Measurements from ENCODE around the gene COG4. TPM values are rescaled to one million over a fixed set of nuclear protein-coding genes. Genes with fewer than 3 reads are reported as not detected.
A peak's percentile ranks its signal among the peaks of the same experiment; 100 is the strongest.

The COG4 gene
- total and polyA plus RNA-seq, 9 donors: 27.4 to 46.5 (median 36.3) TPM

DNA sequence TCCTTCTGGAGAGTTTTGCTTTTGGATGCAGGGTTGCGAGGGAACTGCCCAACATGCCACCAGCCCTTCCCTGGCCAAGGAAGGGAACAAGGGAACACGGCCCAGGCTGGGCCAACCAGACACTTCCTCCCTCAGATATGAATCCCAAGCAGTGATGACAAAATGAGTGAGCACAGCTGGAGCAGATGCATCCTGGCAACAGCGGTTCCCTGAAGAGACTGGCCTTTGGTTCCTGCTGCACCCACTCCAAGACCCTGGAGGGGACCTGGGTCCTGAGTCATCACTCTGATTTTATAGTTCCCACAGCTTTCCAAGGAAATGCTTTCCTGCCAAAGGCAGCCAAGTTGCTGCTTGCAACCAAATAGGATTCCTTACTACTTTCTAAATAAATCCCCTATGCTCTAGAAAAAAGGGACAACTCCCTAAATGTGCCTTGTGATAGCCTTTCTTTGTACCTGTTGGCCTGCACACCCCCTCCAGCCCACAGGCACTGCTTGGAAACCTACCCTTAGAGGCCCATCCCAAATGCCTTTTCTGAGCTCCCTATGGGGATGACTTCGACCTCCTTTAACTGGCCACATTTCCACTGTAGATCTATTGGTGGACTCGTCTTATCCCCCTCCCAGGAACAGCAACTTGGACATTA is 89.8 kb downstream of the COG4 start:
- 27 to 35% (median 29%) methylated on average over 5 of the region's 5 CpGs for WGBS, 3 donors
- Histone ChIP-seq H3K9me3 (no peaks in the 10 kb centered on the region), H3K4me3 (no peak overlapping the region), H3K36me3 (no peaks in the 10 kb centered on the region), H3K4me1 (ENCODE audit: insufficient read depth) (peaks cover 38% of the 10 kb centered on the region), H3K27me3 (no peaks in the 10 kb centered on the region), H3K27ac (no peak overlapping the region)
- intact Hi-C loops (cut with DNase I): no loop called here
- peak in 2 of 5 donors; percentile 40 to 60 for DNase-seq
- TF ChIP-seq POLR2A (IDR thresholded peaks at IDR 0.05): no peak
- TF ChIP-seq, protein P1, sequence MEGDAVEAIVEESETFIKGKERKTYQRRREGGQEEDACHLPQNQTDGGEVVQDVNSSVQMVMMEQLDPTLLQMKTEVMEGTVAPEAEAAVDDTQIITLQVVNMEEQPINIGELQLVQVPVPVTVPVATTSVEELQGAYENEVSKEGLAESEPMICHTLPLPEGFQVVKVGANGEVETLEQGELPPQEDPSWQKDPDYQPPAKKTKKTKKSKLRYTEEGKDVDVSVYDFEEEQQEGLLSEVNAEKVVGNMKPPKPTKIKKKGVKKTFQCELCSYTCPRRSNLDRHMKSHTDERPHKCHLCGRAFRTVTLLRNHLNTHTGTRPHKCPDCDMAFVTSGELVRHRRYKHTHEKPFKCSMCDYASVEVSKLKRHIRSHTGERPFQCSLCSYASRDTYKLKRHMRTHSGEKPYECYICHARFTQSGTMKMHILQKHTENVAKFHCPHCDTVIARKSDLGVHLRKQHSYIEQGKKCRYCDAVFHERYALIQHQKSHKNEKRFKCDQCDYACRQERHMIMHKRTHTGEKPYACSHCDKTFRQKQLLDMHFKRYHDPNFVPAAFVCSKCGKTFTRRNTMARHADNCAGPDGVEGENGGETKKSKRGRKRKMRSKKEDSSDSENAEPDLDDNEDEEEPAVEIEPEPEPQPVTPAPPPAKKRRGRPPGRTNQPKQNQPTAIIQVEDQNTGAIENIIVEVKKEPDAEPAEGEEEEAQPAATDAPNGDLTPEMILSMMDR (IDR thresholded peaks at IDR 0.05): no peak
- TF ChIP-seq EP300 (IDR thresholded peaks at IDR 0.05): no peak

DNA sequence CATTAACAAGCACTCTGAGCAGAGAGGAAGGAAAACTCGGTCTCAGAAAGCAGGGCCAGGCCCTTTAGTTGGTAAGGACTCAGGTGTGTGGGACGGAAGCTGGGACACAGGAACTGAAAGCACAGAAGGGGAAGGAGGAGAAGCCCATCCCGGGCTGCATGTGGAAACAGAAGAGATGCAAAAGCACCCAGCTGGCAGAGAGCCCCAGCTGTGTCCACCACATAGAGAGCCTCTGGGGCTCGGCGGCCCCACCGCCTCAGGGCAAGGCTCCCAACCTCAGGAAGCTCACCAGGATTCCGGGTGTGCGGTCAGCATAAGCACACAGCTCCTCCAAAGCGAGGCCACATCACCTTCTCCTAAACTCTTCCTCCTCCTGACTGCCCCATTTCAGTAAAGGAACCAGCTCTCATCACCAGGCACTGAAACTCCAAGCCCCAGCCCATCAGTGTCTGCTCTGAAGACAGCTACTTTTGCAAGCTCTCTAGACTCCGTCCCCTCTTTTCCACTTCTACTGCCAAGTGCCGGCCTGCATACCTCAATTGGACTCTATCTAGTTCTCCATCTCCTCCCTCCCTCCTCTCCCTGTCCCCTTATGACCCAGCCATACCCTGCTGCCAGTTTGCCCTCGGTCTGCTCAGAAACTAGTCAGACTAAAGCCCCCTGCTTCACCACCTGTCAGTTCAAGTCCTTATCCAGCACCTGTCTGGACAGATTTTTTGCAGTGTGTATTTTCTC is 90.5 kb downstream of the COG4 start:
- 47 to 61% (median 51%) methylated on average over 12 of the region's 12 CpGs for WGBS, 3 donors
- no peak overlapping the region for H3K4me3 ChIP-seq
- DNase-seq: peak in 1 of 5 donors; percentile 29
- H3K4me1 ChIP-seq (ENCODE audit: insufficient read depth): peaks cover 45% of the 10 kb centered on the region
- no peak overlapping the region for H3K27ac ChIP-seq
- H3K36me3 ChIP-seq: no peaks in the 10 kb centered on the region
- no peaks in the 10 kb centered on the region for H3K9me3 ChIP-seq
- intact Hi-C loops (cut with DNase I): no loop called here
- TF ChIP-seq POLR2A (IDR thresholded peaks at IDR 0.05) (no peak), EP300 (IDR thresholded peaks at IDR 0.05) (no peak)
- TF ChIP-seq, protein P1 (IDR thresholded peaks at IDR 0.05): no peak
- H3K27me3 ChIP-seq: no peaks in the 10 kb centered on the region

DNA sequence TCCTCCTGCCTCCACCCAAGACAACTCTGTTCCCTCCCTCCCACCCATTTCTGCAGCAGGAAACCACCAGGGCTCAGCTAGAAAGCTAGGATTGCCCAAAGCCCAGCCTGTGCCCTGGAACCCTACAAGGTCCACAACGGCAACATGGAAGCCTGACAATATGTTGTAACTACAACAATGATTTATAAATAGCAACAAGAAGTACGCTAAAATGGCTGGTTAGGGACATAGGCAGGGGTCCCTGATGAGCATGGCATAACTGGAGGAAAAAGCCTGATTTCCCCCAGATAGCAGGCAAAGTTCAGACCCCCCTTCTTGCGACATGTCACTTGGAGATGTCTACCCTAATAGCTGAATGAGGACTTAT is 91.0 kb downstream of the COG4 start:
- Histone ChIP-seq H3K27me3 (no peaks in the 10 kb centered on the region), H3K4me3 (no peak overlapping the region), H3K9me3 (no peaks in the 10 kb centered on the region), H3K36me3 (no peaks in the 10 kb centered on the region), H3K4me1 (ENCODE audit: insufficient read depth) (peaks cover 49% of the 10 kb centered on the region), H3K27ac (no peak overlapping the region)
- no peak for DNase-seq
- WGBS, 3 donors: 43 to 56% (median 52%) methylated on average over 3 of the region's 3 CpGs
- TF ChIP-seq POLR2A (IDR thresholded peaks at IDR 0.05): no peak
- TF ChIP-seq EP300 (IDR thresholded peaks at IDR 0.05): no peak
- TF ChIP-seq, protein P1 (IDR thresholded peaks at IDR 0.05): no peak
- intact Hi-C loops (cut with DNase I): no loop called here

DNA sequence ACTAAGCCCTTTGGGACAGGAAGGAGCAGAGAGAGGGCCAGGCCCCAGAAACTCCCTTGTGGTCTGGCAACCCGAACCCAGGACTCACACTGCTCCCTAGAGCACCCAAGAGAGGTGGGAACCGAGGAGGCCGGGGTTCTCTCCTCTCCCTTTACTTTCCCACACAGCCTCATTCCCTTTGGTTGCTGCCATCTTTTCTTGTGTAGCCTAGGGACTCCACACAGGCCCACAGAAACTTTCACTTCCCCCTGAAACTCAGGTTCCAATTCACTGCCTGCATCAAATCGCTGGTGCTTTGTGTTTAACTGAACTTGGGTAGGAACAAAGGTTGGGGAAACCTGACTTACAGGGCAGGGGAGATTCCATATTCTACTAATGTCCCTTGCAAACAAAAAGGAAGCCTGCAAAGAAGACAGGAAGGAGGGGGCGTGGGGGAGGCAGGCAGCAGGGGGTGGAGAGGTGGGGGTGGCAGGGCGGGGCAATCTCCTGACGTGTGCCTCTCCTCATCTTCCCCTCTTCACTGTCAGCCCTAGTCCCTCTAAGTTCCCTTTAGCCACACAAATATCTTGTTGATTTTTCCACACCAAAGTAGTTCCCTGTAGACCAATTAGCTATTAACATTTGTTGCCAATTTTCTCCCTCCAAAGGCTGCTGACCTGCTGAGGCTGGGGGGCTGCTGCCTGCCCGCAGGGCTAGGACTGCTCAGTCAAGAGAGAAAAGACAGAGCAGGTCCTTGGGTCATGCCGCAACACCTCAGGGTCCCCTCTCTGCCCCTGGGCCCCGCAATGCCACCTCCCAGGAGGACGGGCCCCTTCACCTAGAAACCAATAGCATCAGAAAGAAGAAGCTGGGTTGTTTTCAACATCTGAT is 92.5 kb downstream of the COG4 start:
- no peak for TF ChIP-seq POLR2A (IDR thresholded peaks at IDR 0.05)
- H3K4me3 ChIP-seq: no peak overlapping the region
- 57 to 64% (median 62%) methylated on average over 11 of the region's 11 CpGs for WGBS, 3 donors
- H3K36me3 ChIP-seq: no peaks in the 10 kb centered on the region
- DNase-seq: no peak
- H3K27ac ChIP-seq: peak overlapping the region in 1 of 2 donors; percentile 26
- H3K9me3 ChIP-seq: no peaks in the 10 kb centered on the region
- H3K4me1 ChIP-seq (ENCODE audit: insufficient read depth): peaks cover 46% of the 10 kb centered on the region
- intact Hi-C loops (cut with DNase I): no loop called here
- H3K27me3 ChIP-seq: no peaks in the 10 kb centered on the region

Small RNA genes within 50 kb of the gene (small RNA-seq; reads per million reads assigned to genes)
- not detected for gene RNU6-23P
- gene RPS27P26: not detected
- 263 reads per million, percentile 94 among the genes with 10 or more reads in this experiment for gene SNORD111
- gene SNORD111B: 271 reads per million, percentile 94 among the genes with 10 or more reads in this experiment

Other genes starting within 250 kb of the COG4 start
- gene AARS1, start 234.0 kb downstream of the COG4 start, total RNA-seq: 100 to 1,000 TPM in 1 of 7 donors, 10 to 100 TPM in 6; 26.7 to 280 (median 60.3) TPM
- 10 to 100 TPM; 38.8 to 83.2 TPM for gene AARS1, start 234.0 kb downstream of the COG4 start, polyA plus RNA-seq
- 10 to 100 TPM; 18.9 to 42.2 (median 21.6) TPM for gene DDX19B, start 224.4 kb downstream of the COG4 start, total RNA-seq
- 10 to 100 TPM; 21.1 to 45.6 TPM for gene DDX19B, start 224.4 kb downstream of the COG4 start, polyA plus RNA-seq
- gene DDX19A, start 176.7 kb downstream of the COG4 start, total RNA-seq: 10 to 100 TPM; 22.9 to 40.9 (median 34.7) TPM
- gene DDX19A, start 176.7 kb downstream of the COG4 start, polyA plus RNA-seq: 10 to 100 TPM; 26.3 to 37.3 TPM
- 10 to 100 TPM; 12.3 to 49.7 (median 25.0) TPM for gene ST3GAL2, start 84.5 kb downstream of the COG4 start, total RNA-seq
- 10 to 100 TPM in 1 of 2 donors, 1 to 10 TPM in 1; 6.2 to 13.4 TPM for gene ST3GAL2, start 84.5 kb downstream of the COG4 start, polyA plus RNA-seq
- gene FCSK, start 69.0 kb downstream of the COG4 start, total RNA-seq: 10 to 100 TPM; 15.0 to 29.4 (median 20.4) TPM
- 10 to 100 TPM in 1 of 2 donors, 1 to 10 TPM in 1; 5.1 to 11.8 TPM for gene FCSK, start 69.0 kb downstream of the COG4 start, polyA plus RNA-seq
- 100 to 1,000 TPM in 6 of 7 donors, 10 to 100 TPM in 1; 76.1 to 322 (median 282) TPM for gene SF3B3, start 262 bp upstream of the COG4 start, total RNA-seq
- gene SF3B3, start 262 bp upstream of the COG4 start, polyA plus RNA-seq: 100 to 1,000 TPM; 104 to 326 TPM
- gene IL34, start 123.0 kb upstream of the COG4 start, total RNA-seq: 1 to 10 TPM in 6 of 7 donors, under 1 TPM in 1; 0.91 to 4.0 (median 1.9) TPM
- gene IL34, start 123.0 kb upstream of the COG4 start, polyA plus RNA-seq: 1 to 10 TPM in 1 of 2 donors, under 1 TPM in 1; 0.88 to 1.8 TPM
- 10 to 100 TPM; 19.6 to 93.5 (median 40.2) TPM for gene MTSS2, start 162.5 kb upstream of the COG4 start, total RNA-seq
- gene MTSS2, start 162.5 kb upstream of the COG4 start, polyA plus RNA-seq: 10 to 100 TPM in 1 of 2 donors, 1 to 10 TPM in 1; 8.4 to 52.5 TPM